Neural cell (in vitro differentiated cells): Measurements from ENCODE around the gene LRP8. TPM values are rescaled to one million over a fixed set of nuclear protein-coding genes. Genes with fewer than 3 reads are reported as not detected.

Experiments
- H2AFZ ChIP-seq: fragments of 200-600, 300-800 bp; sonication (generic), shearing (Covaris generic); 2 replicates; pipeline ENCODE4 v1.6.0; 2014; ENCODE audit warnings: low read depth, mild to moderate bottlenecking, antibody characterized with exemption, low read length, moderate library complexity
- H3F3A ChIP-seq: fragments of 200-600 bp; shearing (Covaris generic); 2 replicates; pipeline ENCODE4 v1.6.1; 2016; ENCODE audit warnings: mild to moderate bottlenecking, moderate library complexity, mixed read lengths, antibody characterized with exemption, low read length; ENCODE audit not compliant: insufficient read depth, poor library complexity, severe bottlenecking
- H3K27ac ChIP-seq: fragments of 200-600, 300-800 bp; sonication (generic), shearing (Covaris generic); 2 replicates; pipeline ENCODE4 v1.5.1; 2014; ENCODE audit warnings: mild to moderate bottlenecking, low read length, moderate library complexity
- H3K27me3 ChIP-seq: fragments of 300-800, 200-600 bp; sonication (generic), shearing (Covaris generic); 2 replicates; pipeline ENCODE4 v1.6.0; 2014; ENCODE audit warnings: mild to moderate bottlenecking, low read depth, low read length, moderate library complexity; ENCODE audit not compliant: insufficient read depth
- H3K36me3 ChIP-seq: fragments of 300-800, 200-600 bp; sonication (generic), shearing (Covaris generic); 2 replicates; pipeline ENCODE4 v1.5.1; 2014; ENCODE audit warnings: mild to moderate bottlenecking, antibody characterized with exemption, low read length, moderate library complexity; ENCODE audit not compliant: insufficient read depth
- H3K4me2 ChIP-seq: fragments of 300-800, 200-600 bp; sonication (generic), shearing (Covaris generic); 2 replicates; pipeline ENCODE4 v1.6.0; 2014; ENCODE audit warnings: mild to moderate bottlenecking, low read length
- H3K4me3 ChIP-seq: fragments of 300-800, 200-600 bp; sonication (generic), shearing (Covaris generic); 2 replicates; pipeline ENCODE4 v1.5.1; 2014; ENCODE audit warnings: mild to moderate bottlenecking, low read length, moderate library complexity
- H3K79me2 ChIP-seq: fragments of 200-600 bp; shearing (Covaris generic); replicated peaks from 2 replicates; pipeline ENCODE4 v1.6.0; 2014; ENCODE audit warnings: mild to moderate bottlenecking, low read length, moderate library complexity; ENCODE audit not compliant: insufficient read depth
- H3K9ac ChIP-seq: fragments of 300-800, 200-600 bp; sonication (generic), shearing (Covaris generic); 2 replicates; pipeline ENCODE4 v1.6.1; 2016; ENCODE audit warnings: mild to moderate bottlenecking, low read length, mixed read lengths
- H3K9me2 ChIP-seq: fragments of 200-600 bp; shearing (Covaris generic); 2 replicates; pipeline ENCODE4 v1.6.1; 2016; ENCODE audit warnings: mild to moderate bottlenecking, low read length, mixed read lengths; ENCODE audit not compliant: insufficient read depth
- H3K9me3 ChIP-seq: fragments of 200-600, 300-800 bp; sonication (generic), shearing (Covaris generic); 2 replicates; pipeline ENCODE4 v1.6.1; 2016; ENCODE audit warnings: mild to moderate bottlenecking, mixed run types, low read length, moderate library complexity, mixed read lengths
- H4K20me1 ChIP-seq: fragments of 200-600 bp; shearing (Covaris generic); 2 replicates; pipeline ENCODE4 v1.6.1; 2016; ENCODE audit warnings: mild to moderate bottlenecking, mixed run types; ENCODE audit not compliant: insufficient read depth
- EP300 ChIP-seq: fragments of 450-650 bp; conservative IDR thresholded peaks from 2 replicates; pipeline ENCODE4 v1.6.1; 2014; ENCODE audit warnings: antibody characterized with exemption, mild to moderate bottlenecking, moderate library complexity; ENCODE audit not compliant: poor library complexity, severe bottlenecking
- EZH2 ChIP-seq: fragments of 200-600, 300-800 bp; shearing (Covaris generic), sonication (generic); IDR thresholded peaks from 2 replicates; pipeline ENCODE4 v1.6.1; 2014; ENCODE audit warnings: antibody characterized with exemption, low read length, borderline replicate concordance, mild to moderate bottlenecking; ENCODE audit not compliant: insufficient read depth, poor library complexity, severe bottlenecking
- MXI1 ChIP-seq: fragments of 450-650 bp; conservative IDR thresholded peaks from 2 replicates; pipeline ENCODE4 v1.6.1; 2014; ENCODE audit warnings: antibody characterized with exemption, mild to moderate bottlenecking; ENCODE audit not compliant: poor library complexity, severe bottlenecking
- POLR2AphosphoS5 ChIP-seq: IDR thresholded peaks from 2 replicates; pipeline ENCODE4 v1.6.1; 2012
- RAD21 ChIP-seq: fragments of 450-650 bp; conservative IDR thresholded peaks from 2 replicates; pipeline ENCODE4 v1.6.1; 2014; ENCODE audit warnings: antibody characterized with exemption, mild to moderate bottlenecking, moderate library complexity
- REST ChIP-seq: IDR thresholded peaks from 2 replicates; pipeline ENCODE4 v1.6.1; 2012; ENCODE audit warnings: borderline replicate concordance
- SMC3 ChIP-seq: fragments of 450-650 bp; conservative IDR thresholded peaks from 2 replicates; pipeline ENCODE4 v1.6.1; 2014; ENCODE audit warnings: antibody characterized with exemption, mild to moderate bottlenecking, moderate library complexity; ENCODE audit not compliant: poor library complexity
- TAF1 ChIP-seq: IDR thresholded peaks from 2 replicates; pipeline ENCODE4 v1.6.1; 2012; ENCODE audit warnings: low read depth
- polyA plus RNA-seq: library from polyadenylated mRNA; depleted of rRNA; stranded (reverse); fragments of >200 nt; gene quantifications from 2 replicates; pipeline ENCODE4 v1.2.3, GENCODE V29; 2014
- TF ChIP-seq, protein P1 (sequence below): fragments of 450-650 bp; IDR thresholded peaks from 2 replicates; pipeline ENCODE4 v1.5.1; 2014; ENCODE audit warnings: antibody characterized with exemption, mild to moderate bottlenecking, moderate library complexity; ENCODE audit not compliant: poor library complexity, severe bottlenecking

LRP8 gene
- polyA plus RNA-seq, 1 donor from 2014 or later: 65.8 TPM

- H3K79me2 ChIP-seq: no peaks in the 10 kb centered on the region
- no peaks in the 10 kb centered on the region for H3F3A ChIP-seq
- no peak overlapping the region for H3K9ac ChIP-seq
- H3K4me2 ChIP-seq: no peak overlapping the region
- no peak overlapping the region for H2AFZ ChIP-seq
- no peaks in the 10 kb centered on the region for H3K27me3 ChIP-seq
- TF ChIP-seq EP300: no peak
- TF ChIP-seq POLR2AphosphoS5: no peak
- TF ChIP-seq, protein P1, sequence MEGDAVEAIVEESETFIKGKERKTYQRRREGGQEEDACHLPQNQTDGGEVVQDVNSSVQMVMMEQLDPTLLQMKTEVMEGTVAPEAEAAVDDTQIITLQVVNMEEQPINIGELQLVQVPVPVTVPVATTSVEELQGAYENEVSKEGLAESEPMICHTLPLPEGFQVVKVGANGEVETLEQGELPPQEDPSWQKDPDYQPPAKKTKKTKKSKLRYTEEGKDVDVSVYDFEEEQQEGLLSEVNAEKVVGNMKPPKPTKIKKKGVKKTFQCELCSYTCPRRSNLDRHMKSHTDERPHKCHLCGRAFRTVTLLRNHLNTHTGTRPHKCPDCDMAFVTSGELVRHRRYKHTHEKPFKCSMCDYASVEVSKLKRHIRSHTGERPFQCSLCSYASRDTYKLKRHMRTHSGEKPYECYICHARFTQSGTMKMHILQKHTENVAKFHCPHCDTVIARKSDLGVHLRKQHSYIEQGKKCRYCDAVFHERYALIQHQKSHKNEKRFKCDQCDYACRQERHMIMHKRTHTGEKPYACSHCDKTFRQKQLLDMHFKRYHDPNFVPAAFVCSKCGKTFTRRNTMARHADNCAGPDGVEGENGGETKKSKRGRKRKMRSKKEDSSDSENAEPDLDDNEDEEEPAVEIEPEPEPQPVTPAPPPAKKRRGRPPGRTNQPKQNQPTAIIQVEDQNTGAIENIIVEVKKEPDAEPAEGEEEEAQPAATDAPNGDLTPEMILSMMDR: no peak
- TF ChIP-seq RAD21: no peak
- no peak for TF ChIP-seq MXI1
- TF ChIP-seq EZH2: no peak
- no peak for TF ChIP-seq SMC3
- TF ChIP-seq TAF1: no peak
- TF ChIP-seq REST: no peak
- no peaks in the 10 kb centered on the region for H4K20me1 ChIP-seq
- H3K9me3 ChIP-seq: no peaks in the 10 kb centered on the region
- no peak overlapping the region for H3K4me3 ChIP-seq
- H3K36me3 ChIP-seq: no peaks in the 10 kb centered on the region
- no peak overlapping the region for H3K27ac ChIP-seq
- H3K9me2 ChIP-seq: no peaks in the 10 kb centered on the region
Observed at GRCh38 chr1:53276902-53277281, 51.0 kb downstream of the LRP8 start.

DNA sequence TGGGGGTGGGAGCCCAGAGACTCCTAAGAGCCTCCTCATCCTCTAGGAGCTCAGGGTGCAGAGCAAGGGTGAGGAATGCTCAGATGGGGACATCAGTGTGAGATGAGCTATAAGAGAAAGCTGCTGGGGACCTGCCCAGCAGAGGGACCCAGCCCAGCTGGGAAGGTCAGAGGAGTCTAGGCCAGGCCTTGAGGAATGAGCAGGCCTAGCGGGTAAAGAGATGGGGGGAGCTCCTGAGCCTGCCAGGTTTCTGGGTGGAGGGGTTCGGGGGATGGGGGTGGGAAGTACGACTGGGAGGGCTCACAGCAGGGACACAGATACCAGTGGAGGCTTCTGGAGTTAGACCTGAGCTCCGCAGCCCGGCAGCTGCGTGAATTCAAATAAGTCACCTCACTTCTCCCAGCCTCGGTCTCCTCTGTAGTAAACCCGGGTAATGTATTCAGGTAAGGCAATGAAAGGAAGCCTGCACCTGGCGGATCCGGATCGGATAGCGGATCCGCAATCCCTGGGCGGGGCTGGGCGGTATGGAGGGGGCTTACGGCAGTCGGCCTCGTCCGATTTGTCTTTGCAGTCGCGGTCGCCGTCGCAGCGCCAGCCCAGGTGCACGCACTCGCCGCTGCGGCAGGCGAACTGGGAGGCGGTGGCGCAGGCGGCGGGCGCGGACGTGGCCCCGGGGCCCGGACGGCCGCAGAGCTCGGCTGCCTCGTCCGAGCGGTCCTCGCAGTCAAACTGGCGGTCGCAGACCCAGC lies 51.5 kb downstream of the LRP8 start:
- no peak for TF ChIP-seq MXI1
- TF ChIP-seq POLR2AphosphoS5: no peak
- TF ChIP-seq, protein P1: no peak
- no peak for TF ChIP-seq TAF1
- no peak for TF ChIP-seq RAD21
- no peak for TF ChIP-seq SMC3
- TF ChIP-seq REST: no peak
- TF ChIP-seq EP300: no peak
- no peak for TF ChIP-seq EZH2

More for the DNA sequence above, 51.5 kb downstream of the LRP8 start:
- H3K4me2 ChIP-seq: no peak overlapping the region
- no peaks in the 10 kb centered on the region for H3K27me3 ChIP-seq
- no peaks in the 10 kb centered on the region for H4K20me1 ChIP-seq
- H2AFZ ChIP-seq: no peak overlapping the region
- no peaks in the 10 kb centered on the region for H3K36me3 ChIP-seq
- no peaks in the 10 kb centered on the region for H3K9me3 ChIP-seq
- no peak overlapping the region for H3K27ac ChIP-seq
- H3F3A ChIP-seq: no peaks in the 10 kb centered on the region
- H3K9me2 ChIP-seq: no peaks in the 10 kb centered on the region
- H3K4me3 ChIP-seq: no peak overlapping the region
- no peak overlapping the region for H3K9ac ChIP-seq
- H3K79me2 ChIP-seq: no peaks in the 10 kb centered on the region
